Loucy (cell line): ENCODE measurements around the gene TRUB1.

Source experiments
- H2AFZ ChIP-seq: fragments of 200-600 bp; sonication (generic); 2 replicates; pipeline ENCODE4 v1.6.0; 2016; ENCODE audit warnings: antibody characterized with exemption, mild to moderate bottlenecking, low read length, moderate library complexity
- H3F3A ChIP-seq: fragments of 200-600 bp; 2 replicates; pipeline ENCODE4 v1.6.0; 2016; ENCODE audit warnings: antibody characterized with exemption, low read depth, mild to moderate bottlenecking
- H3K27me3 ChIP-seq: fragments of 200-600 bp; sonication (generic); 2 replicates; pipeline ENCODE4 v1.6.1; 2014; ENCODE audit warnings: low read length, mild to moderate bottlenecking; ENCODE audit not compliant: insufficient read depth, poor library complexity, severe bottlenecking
- H3K36me3 ChIP-seq: fragments of 200-600 bp; sonication (generic); 2 replicates; pipeline ENCODE4 v1.6.1; 2016; ENCODE audit warnings: low read length; ENCODE audit not compliant: insufficient read depth
- H3K4me1 ChIP-seq: fragments of 200-600 bp; sonication (generic); 2 replicates; pipeline ENCODE4 v1.5.1; 2014; ENCODE audit warnings: low read length, mild to moderate bottlenecking; ENCODE audit not compliant: insufficient read depth, poor library complexity, severe bottlenecking
- H3K4me2 ChIP-seq: fragments of 200-600 bp; sonication (generic); 2 replicates; pipeline ENCODE4 v1.6.0; 2014; ENCODE audit warnings: antibody characterized with exemption, low read length, low read depth, mild to moderate bottlenecking; ENCODE audit not compliant: poor library complexity, severe bottlenecking
- H3K4me3 ChIP-seq: fragments of 200-600 bp; sonication (generic); 2 replicates; pipeline ENCODE4 v1.5.1; 2014; ENCODE audit warnings: low read length, mild to moderate bottlenecking, mixed read lengths; ENCODE audit not compliant: poor library complexity, severe bottlenecking
- H3K79me2 ChIP-seq: fragments of 200-600 bp; sonication (generic); 2 replicates; pipeline ENCODE4 v1.6.1; 2014; ENCODE audit warnings: low read length; ENCODE audit not compliant: insufficient read depth
- H3K9ac ChIP-seq: fragments of 200-600 bp; sonication (generic); 2 replicates; pipeline ENCODE4 v1.6.0; 2014; ENCODE audit warnings: mild to moderate bottlenecking, low read depth, low read length, moderate library complexity; ENCODE audit not compliant: poor library complexity, severe bottlenecking
- H3K9me2 ChIP-seq: fragments of 200-600 bp; sonication (generic); replicated peaks from 2 replicates; pipeline ENCODE4 v1.6.1; 2016; ENCODE audit warnings: low read depth, low read length, mixed read lengths
- H3K9me3 ChIP-seq: fragments of 200-600 bp; sonication (generic); 2 replicates; pipeline ENCODE4 v1.6.1; 2014; ENCODE audit warnings: mild to moderate bottlenecking, antibody characterized with exemption, low read length, low read depth; ENCODE audit not compliant: insufficient read depth
- H4K20me1 ChIP-seq: fragments of 200-600 bp; sonication (generic); 2 replicates; pipeline ENCODE4 v1.6.0; 2014; ENCODE audit warnings: antibody characterized with exemption, low read length, mild to moderate bottlenecking; ENCODE audit not compliant: insufficient read depth, poor library complexity, severe bottlenecking
- EZH2phosphoT487 ChIP-seq: fragments of 200-600 bp; IDR thresholded peaks from 2 replicates; pipeline ENCODE4 v1.6.1; 2018; ENCODE audit warnings: antibody characterized with exemption, mild to moderate bottlenecking, moderate library complexity, borderline replicate concordance
- TF ChIP-seq, protein P1 (sequence below): fragments of 200-600 bp; sonication (generic); conservative IDR thresholded peaks from 2 replicates; pipeline ENCODE4 v1.5.1; 2014; ENCODE audit warnings: mild to moderate bottlenecking, antibody characterized with exemption, low read length

The TRUB1 gene

DNA sequence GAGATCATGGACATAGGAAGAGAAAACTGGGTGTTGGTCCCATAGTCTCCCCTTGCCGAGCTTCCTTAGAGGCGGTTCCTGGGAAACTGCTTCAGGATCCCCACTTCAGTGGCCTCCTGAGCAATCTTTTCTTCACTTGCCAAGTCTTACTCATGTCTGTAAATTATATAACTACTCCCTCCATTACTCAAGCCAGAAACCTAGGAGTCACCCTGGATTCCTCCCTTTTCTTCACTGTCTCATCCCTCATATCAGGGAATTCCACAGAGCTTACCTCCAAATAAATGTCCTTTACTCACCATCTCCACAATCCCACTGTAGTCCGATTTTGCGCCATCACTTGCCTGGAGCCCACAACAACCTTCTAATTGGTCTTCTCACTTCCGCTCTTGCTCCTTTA, 29.1 kb upstream of the TRUB1 start:
- Histone ChIP-seq H3K4me3 (no peak overlapping the region), H3K36me3 (no peaks in the 10 kb centered on the region), H3K9me2 (no peaks in the 10 kb centered on the region), H3K27me3 (no peaks in the 10 kb centered on the region), H3K9ac (no peak overlapping the region), H3K4me1 (peaks cover 19% of the 10 kb centered on the region), H3K4me2 (no peak overlapping the region), H3K9me3 (no peaks in the 10 kb centered on the region), H4K20me1 (no peaks in the 10 kb centered on the region), H3K79me2 (no peaks in the 10 kb centered on the region), H3F3A (peaks cover 4% of the 10 kb centered on the region; the same call in 1 of the 2 replicates), H2AFZ (no peak overlapping the region)
- no peak for TF ChIP-seq EZH2phosphoT487
- TF ChIP-seq, protein P1, sequence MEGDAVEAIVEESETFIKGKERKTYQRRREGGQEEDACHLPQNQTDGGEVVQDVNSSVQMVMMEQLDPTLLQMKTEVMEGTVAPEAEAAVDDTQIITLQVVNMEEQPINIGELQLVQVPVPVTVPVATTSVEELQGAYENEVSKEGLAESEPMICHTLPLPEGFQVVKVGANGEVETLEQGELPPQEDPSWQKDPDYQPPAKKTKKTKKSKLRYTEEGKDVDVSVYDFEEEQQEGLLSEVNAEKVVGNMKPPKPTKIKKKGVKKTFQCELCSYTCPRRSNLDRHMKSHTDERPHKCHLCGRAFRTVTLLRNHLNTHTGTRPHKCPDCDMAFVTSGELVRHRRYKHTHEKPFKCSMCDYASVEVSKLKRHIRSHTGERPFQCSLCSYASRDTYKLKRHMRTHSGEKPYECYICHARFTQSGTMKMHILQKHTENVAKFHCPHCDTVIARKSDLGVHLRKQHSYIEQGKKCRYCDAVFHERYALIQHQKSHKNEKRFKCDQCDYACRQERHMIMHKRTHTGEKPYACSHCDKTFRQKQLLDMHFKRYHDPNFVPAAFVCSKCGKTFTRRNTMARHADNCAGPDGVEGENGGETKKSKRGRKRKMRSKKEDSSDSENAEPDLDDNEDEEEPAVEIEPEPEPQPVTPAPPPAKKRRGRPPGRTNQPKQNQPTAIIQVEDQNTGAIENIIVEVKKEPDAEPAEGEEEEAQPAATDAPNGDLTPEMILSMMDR, result no peak

DNA sequence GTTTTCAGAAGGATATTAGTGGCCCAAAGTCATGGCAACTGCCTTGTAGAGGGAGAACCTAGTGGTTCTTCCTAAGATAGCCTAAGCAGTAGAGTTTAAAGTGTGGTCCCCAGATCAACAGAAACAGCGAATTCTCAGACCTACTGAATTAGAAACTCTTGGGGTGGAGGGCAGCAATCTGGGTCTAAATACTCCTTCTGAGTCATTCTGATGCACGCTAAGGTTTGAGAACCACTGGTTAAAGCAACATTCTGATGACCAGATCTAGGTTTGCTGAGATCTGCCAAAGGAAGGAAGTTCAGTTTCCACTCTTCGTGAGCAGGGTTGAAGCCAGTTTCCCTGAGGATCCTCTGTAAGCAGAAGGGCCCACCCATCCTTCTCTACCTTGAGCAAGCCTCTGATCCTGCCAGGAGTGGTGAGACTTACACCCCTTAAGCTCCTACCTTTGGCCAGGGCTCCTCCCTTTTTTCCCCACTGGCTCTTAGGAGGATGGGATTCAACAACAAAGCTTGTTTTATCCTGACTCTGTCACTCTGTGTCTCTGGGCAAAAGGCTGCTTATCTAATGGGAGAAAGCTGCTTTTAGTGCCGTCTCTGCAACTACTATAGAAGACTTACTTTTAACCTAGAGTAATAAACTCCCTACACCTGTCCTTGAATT, 26.8 kb upstream of the TRUB1 start:
- no peaks in the 10 kb centered on the region for H3K9me2 ChIP-seq
- H2AFZ ChIP-seq, result 0 out of 2 replicates have a peak overlapping the region, but pooled peaks have one; percentile 32
- H4K20me1 ChIP-seq, result no peaks in the 10 kb centered on the region
- H3K4me3 ChIP-seq, result no peak overlapping the region
- H3K36me3 ChIP-seq, result no peaks in the 10 kb centered on the region
- no peaks in the 10 kb centered on the region for H3K9me3 ChIP-seq
- peaks cover 27% of the 10 kb centered on the region for H3K4me1 ChIP-seq
- no peaks in the 10 kb centered on the region for H3K27me3 ChIP-seq
- peaks cover 4% of the 10 kb centered on the region; the same call in 1 of the 2 replicates for H3F3A ChIP-seq
- no peak overlapping the region for H3K9ac ChIP-seq
- H3K4me2 ChIP-seq, result no peak overlapping the region
- no peak for TF ChIP-seq EZH2phosphoT487
- TF ChIP-seq, protein P1, result no peak
- no peaks in the 10 kb centered on the region for H3K79me2 ChIP-seq

DNA sequence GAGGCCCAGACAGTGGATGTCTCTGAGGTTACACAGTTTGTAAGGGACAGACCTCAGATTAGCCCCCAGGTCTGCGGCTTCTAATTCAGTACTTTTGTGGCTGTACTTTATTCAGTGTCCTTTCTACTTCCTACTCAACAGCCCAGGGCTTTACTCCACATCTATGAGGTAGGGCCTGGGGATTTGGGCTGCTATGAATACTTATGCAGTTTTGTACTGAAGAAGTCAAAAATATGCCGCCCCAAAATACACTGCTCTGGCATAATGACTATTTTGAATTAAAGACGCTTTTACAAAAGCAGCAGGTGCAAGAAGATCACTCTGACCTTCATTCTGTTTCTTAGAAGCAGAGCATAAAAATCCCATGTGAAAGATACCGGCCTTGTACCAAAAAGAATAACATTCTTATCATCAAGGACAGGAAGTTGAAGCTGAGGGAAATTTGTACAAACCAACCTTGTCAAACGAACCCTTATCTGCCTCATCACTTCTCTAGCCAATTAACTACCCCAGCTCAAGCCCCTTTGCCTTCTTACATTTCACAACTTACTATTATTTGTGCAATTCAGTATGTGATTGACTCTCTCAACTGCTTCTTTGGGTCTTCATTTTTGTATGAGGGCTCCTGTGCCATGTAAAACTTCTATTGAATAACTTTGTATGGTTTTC, 26.1 kb upstream of the TRUB1 start:
- Histone ChIP-seq H3K4me3 (peak overlapping the region; percentile 16), H3K36me3 (no peaks in the 10 kb centered on the region), H3K27me3 (no peaks in the 10 kb centered on the region), H3K9me2 (no peaks in the 10 kb centered on the region), H3K9ac (no peak overlapping the region), H3F3A (peaks cover 4% of the 10 kb centered on the region; the same call in 1 of the 2 replicates), H2AFZ (peak overlapping the region; percentile 54), H3K4me1 (peaks cover 27% of the 10 kb centered on the region), H3K4me2 (peak overlapping the region; percentile 48), H3K9me3 (no peaks in the 10 kb centered on the region), H3K79me2 (no peaks in the 10 kb centered on the region), H4K20me1 (no peaks in the 10 kb centered on the region)
- no peak for TF ChIP-seq EZH2phosphoT487
- TF ChIP-seq, protein P1, result no peak
